RWPE1 (cell line): ENCODE data around the gene COA6.
A peak's percentile ranks its signal among the peaks of the same experiment; 100 is the strongest.

ENCODE experiments used
- CTCF ChIA-PET: fragments of 350-600 bp; sonication (Branson Sonifier 250); formaldehyde crosslinking; extraction: SDS; loops from one replicate; lab custom pipeline; 2021; lab: Yijun Ruan, JAX
- POLR2A ChIA-PET: fragments of 400-600 bp; formaldehyde crosslinking; extraction: SDS; loops from one replicate; lab custom pipeline; 2020; ENCODE audit warnings: antibody characterized with exemption; ENCODE audit not compliant: low non-redundant PET; lab: Yijun Ruan, JAX
- DNase-seq: peaks from one replicate; pipeline ENCODE4 v3.0.0; 2012; ENCODE audit warnings: low spot score
- H3K27ac ChIP-seq: fragments of 450-650 bp; 2 replicates; pipeline ENCODE4 v1.5.1; 2017
- TF ChIP-seq, protein P1 (sequence below): fragments of 450-650 bp; conservative IDR thresholded peaks from 2 replicates; pipeline ENCODE4 v1.5.1; 2017; ENCODE audit warnings: low read depth, mild to moderate bottlenecking

COA6 gene, protein sequence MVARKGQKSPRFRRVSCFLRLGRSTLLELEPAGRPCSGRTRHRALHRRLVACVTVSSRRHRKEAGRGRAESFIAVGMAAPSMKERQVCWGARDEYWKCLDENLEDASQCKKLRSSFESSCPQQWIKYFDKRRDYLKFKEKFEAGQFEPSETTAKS

DNA sequence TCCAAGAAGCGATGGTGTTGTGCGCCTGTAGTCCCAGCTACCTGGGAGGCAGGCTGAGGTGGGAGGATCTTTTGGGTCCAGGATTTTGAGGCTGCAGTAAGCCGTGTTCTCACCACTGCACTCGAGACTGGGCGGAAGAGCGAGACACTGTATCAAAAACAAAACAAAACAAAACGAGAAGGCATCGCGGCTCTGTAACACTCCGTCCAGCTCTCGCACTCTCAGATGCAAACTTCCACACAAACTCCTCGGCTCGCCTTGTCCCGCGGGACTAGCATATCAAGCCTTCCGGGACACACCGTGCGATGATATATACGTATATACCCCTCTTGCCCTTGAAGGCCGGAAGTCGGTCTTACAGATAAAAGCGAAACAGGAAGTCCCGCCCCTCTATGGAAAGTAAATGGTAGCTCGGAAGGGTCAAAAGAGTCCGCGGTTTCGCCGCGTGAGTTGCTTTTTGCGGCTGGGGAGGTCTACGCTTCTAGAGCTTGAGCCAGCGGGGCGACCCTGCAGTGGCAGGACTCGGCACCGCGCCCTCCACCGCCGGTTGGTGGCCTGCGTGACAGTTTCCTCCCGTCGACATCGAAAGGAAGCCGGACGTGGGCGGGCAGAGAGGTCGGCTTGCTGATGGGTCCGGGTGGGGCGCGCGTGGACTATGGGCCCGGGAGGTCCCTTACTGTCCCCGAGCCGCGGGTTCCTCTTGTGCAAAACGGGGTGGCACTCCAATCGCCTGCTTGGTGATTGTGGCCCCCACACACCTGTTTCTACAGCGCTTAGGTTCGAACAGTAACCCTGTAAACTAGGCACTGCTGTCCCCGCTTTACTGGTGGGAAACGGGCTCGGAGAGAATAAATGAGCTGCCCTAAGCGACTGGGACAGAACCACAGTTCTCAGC is at the start of gene COA6:
Gene COA6, plus strand, starts transcription at position 393 of the 895 bp plus-strand sequence. Its CDS starts 11 bp downstream, at position 404.
- CTCF ChIA-PET, result interaction anchor here (0.6 to 0.8 kb wide), 3 partner anchors 15 to 711 kb away, joined by 3 to 4 read pairs (median 3); no protein-coding TSS in a partner anchor
- TF ChIP-seq, protein P1, sequence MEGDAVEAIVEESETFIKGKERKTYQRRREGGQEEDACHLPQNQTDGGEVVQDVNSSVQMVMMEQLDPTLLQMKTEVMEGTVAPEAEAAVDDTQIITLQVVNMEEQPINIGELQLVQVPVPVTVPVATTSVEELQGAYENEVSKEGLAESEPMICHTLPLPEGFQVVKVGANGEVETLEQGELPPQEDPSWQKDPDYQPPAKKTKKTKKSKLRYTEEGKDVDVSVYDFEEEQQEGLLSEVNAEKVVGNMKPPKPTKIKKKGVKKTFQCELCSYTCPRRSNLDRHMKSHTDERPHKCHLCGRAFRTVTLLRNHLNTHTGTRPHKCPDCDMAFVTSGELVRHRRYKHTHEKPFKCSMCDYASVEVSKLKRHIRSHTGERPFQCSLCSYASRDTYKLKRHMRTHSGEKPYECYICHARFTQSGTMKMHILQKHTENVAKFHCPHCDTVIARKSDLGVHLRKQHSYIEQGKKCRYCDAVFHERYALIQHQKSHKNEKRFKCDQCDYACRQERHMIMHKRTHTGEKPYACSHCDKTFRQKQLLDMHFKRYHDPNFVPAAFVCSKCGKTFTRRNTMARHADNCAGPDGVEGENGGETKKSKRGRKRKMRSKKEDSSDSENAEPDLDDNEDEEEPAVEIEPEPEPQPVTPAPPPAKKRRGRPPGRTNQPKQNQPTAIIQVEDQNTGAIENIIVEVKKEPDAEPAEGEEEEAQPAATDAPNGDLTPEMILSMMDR, result no peak
- H3K27ac ChIP-seq, result peak within 1 kb of the TSS; percentile 95
- DNase-seq, result peak; percentile 87
- POLR2A ChIA-PET, result interaction anchor here (0.7 to 1.7 kb wide), 2 partner anchors 16 to 248 kb away, joined by 3 to 6 read pairs; no protein-coding TSS in a partner anchor

DNA sequence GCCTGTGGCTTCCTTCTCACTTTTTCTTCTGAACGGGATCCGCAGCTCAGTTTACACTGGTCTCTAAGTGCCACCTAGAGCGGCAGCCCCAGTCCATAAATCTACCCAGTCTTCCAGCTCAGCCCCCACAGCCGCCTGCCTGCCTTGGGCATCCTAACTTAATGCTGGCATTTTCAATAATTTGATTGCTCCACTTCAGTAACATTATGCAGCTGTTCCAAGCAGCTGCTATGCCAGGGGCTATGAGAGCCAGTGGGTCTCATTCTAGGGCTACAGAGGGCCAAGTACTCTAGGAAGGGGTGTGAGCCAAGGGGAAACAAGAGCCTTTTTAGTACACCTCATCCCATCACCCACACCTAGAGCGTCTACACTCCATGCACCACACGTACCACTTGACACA is 48.4 kb upstream of the COA6 start:
- ChIA-PET CTCF (interaction anchor here (2.4 kb wide), 1 partner anchor 15 kb away, joined by 15 read pairs; no protein-coding TSS in a partner anchor), POLR2A (no interaction called here)
- TF ChIP-seq, protein P1, result no peak
- no peak overlapping the region for H3K27ac ChIP-seq
- no peak for DNase-seq

DNA sequence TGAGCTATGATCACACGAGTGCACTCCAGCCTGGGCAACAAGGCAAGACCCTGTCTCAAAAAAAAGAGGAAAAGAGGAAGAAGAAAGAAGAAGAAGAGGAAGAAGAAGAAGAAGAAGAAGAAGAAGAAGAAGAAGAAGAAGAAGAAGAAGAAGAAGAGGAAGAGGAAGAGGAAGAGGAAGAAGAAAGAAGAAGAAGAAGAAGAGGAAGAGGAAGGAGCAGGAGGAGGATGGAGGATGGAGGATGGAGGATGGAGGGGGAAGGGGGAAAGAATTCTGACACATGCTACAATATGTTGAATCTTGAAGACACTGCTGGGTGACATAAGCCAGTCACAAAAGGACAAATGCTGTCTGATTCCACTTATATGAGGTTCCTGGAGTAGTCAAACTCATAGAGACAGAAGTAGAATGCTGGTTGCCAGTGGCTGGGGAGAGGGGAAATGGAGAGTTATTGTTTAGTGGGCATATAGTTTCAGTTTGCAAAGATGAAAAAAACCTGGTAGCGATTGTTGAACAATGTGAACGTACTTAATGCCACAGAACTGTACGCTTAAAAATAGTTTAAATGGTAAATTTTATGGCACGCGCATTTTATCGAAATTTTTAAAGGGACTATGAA is 47.3 kb upstream of the COA6 start:
- CTCF ChIA-PET, result interaction anchor here (0.5 to 2.4 kb wide), 11 partner anchors 9 to 840 kb away, joined by 3 to 15 read pairs (median 4); no protein-coding TSS in a partner anchor
- POLR2A ChIA-PET, result no interaction called here
- TF ChIP-seq, protein P1, result no peak
- no peak for DNase-seq
- no peak overlapping the region for H3K27ac ChIP-seq

DNA sequence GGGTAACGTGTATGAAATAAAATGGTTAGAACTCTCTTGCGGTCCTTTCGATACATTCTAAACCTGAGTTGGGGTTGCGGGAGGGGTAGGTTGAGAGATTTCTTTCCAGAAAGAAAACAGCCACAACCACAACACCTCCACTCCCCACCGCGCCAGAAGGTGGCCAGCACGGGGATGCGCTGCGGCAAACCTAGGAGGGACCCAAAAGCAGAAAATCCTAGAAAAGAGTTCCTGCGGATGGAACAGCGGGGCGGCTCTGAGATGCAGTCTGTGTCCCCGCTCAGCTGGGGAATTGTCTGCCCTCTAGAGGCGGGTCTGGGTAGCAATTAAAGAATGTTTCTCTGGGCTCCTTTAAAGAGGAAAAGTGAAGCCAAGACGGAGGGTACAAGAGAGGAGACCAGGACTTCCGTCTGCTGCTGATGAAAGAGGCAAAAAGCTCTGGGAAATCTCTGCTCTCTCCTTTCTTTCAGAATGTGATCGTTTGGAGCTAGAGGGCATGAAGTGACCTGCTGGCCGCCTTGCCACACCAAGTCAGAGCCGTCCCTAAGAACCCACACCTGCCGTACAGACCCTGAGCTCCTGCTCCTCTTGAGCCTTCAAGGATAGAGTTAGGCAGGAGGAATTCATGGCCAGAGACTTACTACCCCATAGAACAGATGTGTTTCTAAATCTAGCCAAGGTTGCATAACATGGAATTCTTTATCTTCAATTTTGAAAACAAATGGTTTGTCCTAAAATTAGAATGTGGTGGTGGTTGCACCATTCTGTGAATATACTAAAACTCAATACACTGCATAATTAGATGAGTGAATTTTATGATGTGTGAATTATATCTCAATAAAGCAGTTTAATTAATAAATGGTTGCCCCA is 46.5 kb upstream of the COA6 start:
- DNase-seq, result peak; percentile 53
- POLR2A ChIA-PET, result no interaction called here
- no peak overlapping the region for H3K27ac ChIP-seq
- TF ChIP-seq, protein P1, result peak; percentile 82
- CTCF ChIA-PET, result interaction anchor here (0.5 to 2.4 kb wide), 14 partner anchors 10 to 908 kb away, joined by 3 to 15 read pairs (median 4); no protein-coding TSS in a partner anchor

DNA sequence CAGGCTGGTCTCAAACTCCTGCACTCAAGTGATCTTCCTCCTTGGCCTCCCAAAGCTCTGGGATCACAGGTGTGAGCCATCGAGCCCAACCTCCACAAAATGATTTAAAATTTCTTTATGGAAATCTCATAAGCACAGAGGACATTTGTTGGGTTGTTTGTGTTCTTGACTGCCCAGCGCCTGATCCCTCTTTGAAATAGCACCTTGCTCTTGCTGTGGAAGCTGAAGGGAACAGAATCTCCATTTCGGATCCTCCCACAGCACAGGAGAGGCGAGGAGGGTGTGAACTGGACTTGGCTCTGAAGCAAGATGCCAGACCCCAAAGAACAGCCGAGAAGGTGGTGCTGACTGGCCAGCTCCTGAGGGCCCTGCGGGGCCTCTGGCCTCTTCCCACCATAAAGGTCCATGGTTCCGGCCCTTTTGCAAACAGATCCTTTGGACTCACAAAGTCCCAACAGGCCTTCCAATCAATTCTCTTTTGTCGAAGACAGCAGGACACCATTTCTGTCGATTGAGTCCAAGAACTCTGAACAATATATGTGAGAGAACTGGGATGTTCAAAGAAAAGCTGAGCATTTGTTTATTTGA is 45.6 kb upstream of the COA6 start:
- TF ChIP-seq, protein P1, result no peak
- POLR2A ChIA-PET, result no interaction called here
- CTCF ChIA-PET, result interaction anchor here (1.8 to 2.0 kb wide), 2 partner anchors 11 to 18 kb away, joined by 4 to 9 read pairs; no protein-coding TSS in a partner anchor
- no peak for DNase-seq
- H3K27ac ChIP-seq, result no peak overlapping the region
